Breast epithelium (tissue), 3 donors: ENCODE measurements around the gene NGFR.
"Not testable (repeated sequence)": the region's sequence is repeated elsewhere in the genome, so short reads cannot be mapped to it uniquely, and the experiment has no call there.

ENCODE experiments used
- POLR2A ChIP-seq: fragments of 450-650 bp; IDR thresholded peaks from one replicate; pipeline ENCODE4 v1.6.1; 2016; ENCODE audit warnings: antibody characterized with exemption, mild to moderate bottlenecking, moderate library complexity
- POLR2AphosphoS5 ChIP-seq, 3 donors: sonication (generic); formaldehyde crosslinking; IDR thresholded peaks; one replicate each; pipeline ENCODE4 v1.6.1; 2017; ENCODE audit warnings: antibody characterized with exemption in 3 of 3
- TF ChIP-seq, protein P1 (sequence below), 3 donors: fragments of 450-650 bp; IDR thresholded peaks; one replicate each; pipeline ENCODE4 v1.5.1; 2016 to 2017; ENCODE audit warnings: antibody characterized with exemption in 3 of 3, mild to moderate bottlenecking in 3 of 3, moderate library complexity in 3 of 3

DNA sequence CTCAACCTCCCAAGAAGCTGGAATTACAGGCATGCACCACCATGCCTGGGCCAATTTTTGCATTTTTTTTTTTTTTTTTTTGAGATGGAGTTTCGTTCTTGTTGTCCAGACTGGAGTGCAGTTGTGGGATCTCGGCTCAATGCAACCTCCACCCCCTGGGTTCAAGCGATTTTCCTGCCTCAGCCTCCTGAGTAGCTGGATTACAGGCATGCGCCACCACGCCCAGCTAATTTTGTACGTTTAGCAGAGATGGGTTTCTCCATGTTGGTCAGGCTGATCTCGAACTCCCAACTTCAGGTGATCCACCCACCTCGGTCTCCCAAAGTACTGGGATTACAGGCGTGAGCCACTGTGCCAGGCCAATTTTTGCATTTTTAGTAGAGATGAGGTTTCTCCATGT is 55.7 kb downstream of the NGFR start:
- TF ChIP-seq, protein P1, sequence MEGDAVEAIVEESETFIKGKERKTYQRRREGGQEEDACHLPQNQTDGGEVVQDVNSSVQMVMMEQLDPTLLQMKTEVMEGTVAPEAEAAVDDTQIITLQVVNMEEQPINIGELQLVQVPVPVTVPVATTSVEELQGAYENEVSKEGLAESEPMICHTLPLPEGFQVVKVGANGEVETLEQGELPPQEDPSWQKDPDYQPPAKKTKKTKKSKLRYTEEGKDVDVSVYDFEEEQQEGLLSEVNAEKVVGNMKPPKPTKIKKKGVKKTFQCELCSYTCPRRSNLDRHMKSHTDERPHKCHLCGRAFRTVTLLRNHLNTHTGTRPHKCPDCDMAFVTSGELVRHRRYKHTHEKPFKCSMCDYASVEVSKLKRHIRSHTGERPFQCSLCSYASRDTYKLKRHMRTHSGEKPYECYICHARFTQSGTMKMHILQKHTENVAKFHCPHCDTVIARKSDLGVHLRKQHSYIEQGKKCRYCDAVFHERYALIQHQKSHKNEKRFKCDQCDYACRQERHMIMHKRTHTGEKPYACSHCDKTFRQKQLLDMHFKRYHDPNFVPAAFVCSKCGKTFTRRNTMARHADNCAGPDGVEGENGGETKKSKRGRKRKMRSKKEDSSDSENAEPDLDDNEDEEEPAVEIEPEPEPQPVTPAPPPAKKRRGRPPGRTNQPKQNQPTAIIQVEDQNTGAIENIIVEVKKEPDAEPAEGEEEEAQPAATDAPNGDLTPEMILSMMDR (IDR thresholded peaks at IDR 0.05) = not testable (repeated sequence)
- not testable (repeated sequence) for TF ChIP-seq POLR2AphosphoS5 (IDR thresholded peaks at IDR 0.05); POLR2A
